Right renal pelvis (tissue), 4 donors: Measurements from ENCODE around the gene FAM171A2. TPM values are rescaled to one million over a fixed set of nuclear protein-coding genes. Genes with fewer than 3 reads are reported as not detected.
"Not testable (repeated sequence)": the region's sequence is repeated elsewhere in the genome, so short reads cannot be mapped to it uniquely, and the experiment has no call there.

Experiments used
- DNase-seq, 4 donors: peaks; one replicate each; pipeline ENCODE4 v3.0.0-alpha.2; 2013; ENCODE audit warnings: low read depth in 4 of 4, low spot score in 3 of 4, missing footprints in 1 of 4
- polyA plus RNA-seq, 4 donors: library from polyadenylated mRNA; unstranded; fragments of 120-200 nt; gene quantifications; one replicate each; pipeline ENCODE4 v1.2.1, GENCODE V29; 2013; ENCODE audit not compliant: insufficient read length in 4 of 4

Gene FAM171A2
- 10 to 100 TPM; 35.1 to 53.2 (median 36.1) TPM for polyA plus RNA-seq

- no peak for DNase-seq
Observed at GRCh38 chr17:44363613-44364159, at the start of gene FAM171A2. TSS of gene FAM171A2 (minus strand) at chr17:44363853. CDS start at chr17:44363714, 139 bp downstream.

GRCh38 chr17:44409309-44410028 is 45.8 kb upstream of the FAM171A2 start:
- DNase-seq, result no peak

GRCh38 chr17:44408786-44409185 is 45.1 kb upstream of the FAM171A2 start:
- DNase-seq, result no peak

DNA sequence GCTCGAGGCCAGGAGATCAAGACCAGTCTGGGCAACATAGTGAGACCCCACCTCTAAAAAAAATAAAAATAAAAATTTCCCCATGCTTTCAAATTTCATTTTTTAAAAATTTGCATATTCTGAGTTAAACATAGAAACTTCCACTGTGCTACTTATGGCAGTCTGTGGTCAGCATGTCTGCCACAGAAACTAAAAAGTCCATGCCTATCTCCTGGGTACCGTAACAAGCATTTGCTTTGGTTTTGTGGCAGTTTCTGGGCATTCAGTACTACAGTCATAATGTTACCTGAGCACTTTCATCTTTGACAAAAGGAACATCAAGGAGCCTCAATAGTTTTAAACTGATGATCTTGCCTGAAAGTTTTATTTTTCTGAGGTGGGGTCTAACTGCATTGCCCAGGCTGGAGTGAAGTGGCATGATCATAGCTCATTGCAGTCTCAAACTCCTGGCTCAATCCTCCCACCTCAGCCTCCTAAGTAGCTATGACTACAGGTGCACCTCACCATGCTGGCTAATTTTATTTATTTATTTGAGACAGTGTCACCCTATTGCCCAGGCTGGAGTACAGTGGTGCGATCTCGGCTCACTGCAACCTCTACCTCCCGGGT is 39.0 kb upstream of the FAM171A2 start:
- no peak for DNase-seq

- DNase-seq, result peak in 1 of 4 donors; percentile 12
Observed at GRCh38 chr17:44400226-44400847, 36.7 kb upstream of the FAM171A2 start.

DNA sequence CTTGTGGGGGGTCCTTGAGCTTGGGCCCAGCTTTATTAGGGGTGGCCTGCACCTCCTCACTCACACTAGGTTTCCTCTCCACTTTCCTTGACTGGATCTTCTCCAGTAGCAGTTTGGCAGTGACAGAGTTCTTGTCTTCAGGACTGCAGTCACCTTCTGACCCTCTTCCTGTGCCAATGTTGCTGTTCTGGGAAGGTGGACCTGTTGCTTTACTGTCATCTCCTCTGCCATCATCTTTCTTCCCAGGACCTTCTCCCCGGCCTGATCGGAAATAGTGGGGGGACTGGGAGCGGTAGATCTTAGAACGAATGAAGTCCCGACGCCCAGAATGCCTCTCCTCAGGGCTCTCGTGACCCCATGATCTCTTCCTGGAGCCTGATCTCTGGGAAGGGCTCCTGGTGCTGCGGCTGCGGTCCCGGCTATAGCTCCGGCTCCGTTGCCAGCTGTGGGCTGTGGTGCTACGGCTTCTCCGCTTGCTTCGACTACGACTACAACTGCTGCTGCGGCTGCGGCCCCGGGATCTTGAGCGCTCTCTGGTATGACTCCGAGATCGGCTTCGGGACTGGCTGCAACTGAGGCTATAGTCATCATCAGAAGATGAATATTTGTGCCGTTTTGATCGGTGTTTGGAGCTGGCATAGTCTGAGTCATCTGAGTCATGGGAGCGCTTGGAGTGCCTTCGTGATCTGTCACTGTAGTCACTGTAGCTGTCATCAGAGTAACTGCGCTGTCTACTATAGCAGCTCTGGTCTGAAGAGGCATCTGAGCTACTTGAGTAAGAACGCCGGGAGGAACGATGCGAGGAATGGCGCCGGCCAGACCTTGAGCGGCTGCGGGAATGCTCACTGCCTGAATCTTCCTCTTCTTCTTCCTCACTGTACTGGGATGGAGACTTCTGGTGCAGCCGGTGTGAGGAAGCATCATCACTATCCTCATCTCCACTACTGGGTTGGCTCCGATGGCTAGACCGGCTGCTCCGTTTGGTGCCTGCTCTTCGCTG is 35.3 kb upstream of the FAM171A2 start:
- DNase-seq, result no peak

DNA sequence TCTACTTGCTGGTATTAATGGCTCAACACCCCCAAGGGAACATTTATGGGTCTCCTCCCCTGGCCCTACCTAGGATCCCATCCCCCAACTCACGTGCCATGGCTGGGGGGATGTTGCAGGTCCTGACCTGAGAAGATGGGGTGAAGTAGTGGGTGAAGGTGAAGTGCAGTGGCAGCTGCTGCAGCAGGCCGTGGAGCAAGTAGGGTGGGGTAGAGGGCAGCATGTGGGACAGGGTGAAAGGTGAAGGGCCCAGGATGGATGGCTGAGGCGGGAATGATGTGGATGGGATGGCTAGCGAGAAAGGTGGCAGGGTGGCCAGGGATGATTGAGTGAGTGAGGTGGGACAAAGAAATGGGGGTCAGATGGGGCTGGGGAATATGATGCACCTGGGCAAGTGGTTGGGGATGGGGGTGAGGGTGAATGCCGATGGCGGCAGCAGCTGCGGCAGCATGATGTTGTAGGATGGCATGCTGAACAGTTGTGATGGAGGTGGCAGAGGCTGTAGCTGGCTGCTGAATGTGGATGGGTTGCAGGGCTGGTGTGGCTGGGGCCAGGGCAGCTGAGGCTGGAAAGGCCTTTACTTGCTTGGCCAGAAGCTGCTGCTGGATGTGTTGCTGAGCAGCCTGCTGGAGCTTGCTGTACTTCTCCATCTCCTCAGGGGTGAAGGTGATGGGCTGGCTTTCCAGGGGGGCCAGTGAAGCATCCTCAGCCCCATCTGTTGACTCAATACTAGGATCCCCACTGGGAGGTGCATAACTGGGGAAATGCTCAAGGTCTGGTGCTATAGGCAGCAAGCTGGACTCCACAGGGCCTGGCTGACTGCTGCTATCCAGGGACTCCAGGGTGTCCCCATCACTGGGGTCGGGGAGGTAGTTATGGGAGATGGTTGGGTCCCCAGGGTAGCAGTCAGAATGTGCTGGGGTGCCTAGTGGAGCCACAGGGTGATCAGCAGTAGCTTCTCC is 34.1 kb upstream of the FAM171A2 start:
- no peak for DNase-seq

GRCh38 chr17:44396946-44397345 is 33.3 kb upstream of the FAM171A2 start:
- no peak for DNase-seq

- DNase-seq, result no peak
Observed at GRCh38 chr17:44394833-44395232, 31.2 kb upstream of the FAM171A2 start.

- not testable (repeated sequence) for DNase-seq
Observed at GRCh38 chr17:44394112-44394511, 30.5 kb upstream of the FAM171A2 start.

- no peak for DNase-seq
Observed at GRCh38 chr17:44390250-44390870, 26.7 kb upstream of the FAM171A2 start.

GRCh38 chr17:44389723-44390202 is 26.1 kb upstream of the FAM171A2 start:
- no peak for DNase-seq

- no peak for DNase-seq
Observed at GRCh38 chr17:44389281-44389680, 25.6 kb upstream of the FAM171A2 start, which contains the start of gene ITGA2B. TSS of gene ITGA2B (minus strand) at chr17:44389649. CDS start at chr17:44389473, 176 bp downstream.

DNA sequence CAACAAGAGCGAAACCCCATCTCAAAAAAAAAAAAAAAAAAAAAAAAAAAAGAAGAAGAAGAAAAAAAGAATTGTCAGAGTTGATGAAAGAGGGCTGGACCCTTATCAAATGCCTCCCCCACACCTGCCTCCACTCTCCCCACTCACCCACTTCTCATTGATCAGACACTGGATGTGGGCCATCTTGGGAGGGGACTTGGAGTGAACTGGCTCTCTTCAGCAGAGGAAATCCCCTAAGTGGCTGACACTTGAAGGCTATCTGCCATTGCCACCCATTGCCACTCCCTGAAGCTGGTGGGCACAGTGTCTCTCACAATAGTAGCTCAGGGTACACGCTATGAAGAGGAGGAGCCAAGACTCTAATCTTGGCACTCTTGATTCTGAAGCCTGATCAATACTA is 24.2 kb upstream of the FAM171A2 start:
- DNase-seq, result no peak

DNA sequence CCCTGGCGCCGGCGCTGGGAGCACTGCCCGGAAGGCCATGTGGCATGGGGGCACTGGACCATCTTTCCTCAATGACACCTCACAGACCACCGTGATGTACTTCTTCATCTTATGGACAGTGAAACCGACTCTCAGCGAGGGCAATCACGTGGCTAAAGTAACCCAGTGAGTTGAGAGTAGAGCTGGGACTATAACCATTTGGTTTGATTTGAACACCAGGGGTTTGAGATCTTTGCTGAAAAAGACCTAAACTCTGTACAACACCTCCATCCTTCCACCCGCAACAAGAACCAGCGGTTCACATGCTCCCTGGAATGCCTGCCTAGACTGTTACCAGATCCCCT is 22.5 kb upstream of the FAM171A2 start:
- no peak for DNase-seq

GRCh38 chr17:44385287-44386181 is 21.9 kb upstream of the FAM171A2 start:
- DNase-seq, result peak in 2 of 4 donors; percentile 67 to 69

GRCh38 chr17:44384823-44385286 is 21.2 kb upstream of the FAM171A2 start:
- no peak for DNase-seq
